Heart left ventricle (tissue), 13 donors: ENCODE results near the gene FIBP.

ENCODE experiments used
- POLR2A ChIP-seq, 2 donors: fragments of 450-650 bp; IDR thresholded peaks; one replicate each; pipeline ENCODE4 v1.6.1; 2017; ENCODE audit warnings: antibody characterized with exemption in 2 of 2, mild to moderate bottlenecking in 2 of 2, moderate library complexity in 2 of 2
- TF ChIP-seq, protein P1 (sequence below), 12 donors: fragments of 200-600 bp; sonication (generic) in 4 of 12; IDR thresholded peaks; one replicate each; pipeline versions ENCODE4 v1.5.0 to v1.8.0; 2018 to 2022; ENCODE audit warnings: antibody characterized with exemption in 12 of 12, mild to moderate bottlenecking in 5 of 12
- donor health status: ischemic (EF 13 %, LVEDD 7.1; RV severe dilation, severe dysfunction).
- donor health status: DM: no; HTN: yes; CAD: no.
- donor health status: DM: no; HTN: no; CAD: no.
- donor health status: ischemic (EF 25% LVEDD 6.9; RV normal size, moderate dysfunction).
- donor health status: ischemic (EF 25% LVEDD 5.7; RV mildly dilated, moderate dysfunction).
- donor health status: ischemic (EF 35%, LVEDD 5.7; RV mildly dilated, moderate dysfunction).
- donor health status: nonischemic (EF 11% LVEDD 7.7; RV severe dilation, severe dysfunction).
- donor health status: DM: yes; HTN: yes; CAD: no.
- donor health status: PGD.
- donor health status: ischemic (EF 29% LVEDD 5.4; RV normal size, mild dysfunction).
- donor health status: nonischemic (EF 23%, LVEDD 6.1; RV moderate dilation, normal function).

DNA sequence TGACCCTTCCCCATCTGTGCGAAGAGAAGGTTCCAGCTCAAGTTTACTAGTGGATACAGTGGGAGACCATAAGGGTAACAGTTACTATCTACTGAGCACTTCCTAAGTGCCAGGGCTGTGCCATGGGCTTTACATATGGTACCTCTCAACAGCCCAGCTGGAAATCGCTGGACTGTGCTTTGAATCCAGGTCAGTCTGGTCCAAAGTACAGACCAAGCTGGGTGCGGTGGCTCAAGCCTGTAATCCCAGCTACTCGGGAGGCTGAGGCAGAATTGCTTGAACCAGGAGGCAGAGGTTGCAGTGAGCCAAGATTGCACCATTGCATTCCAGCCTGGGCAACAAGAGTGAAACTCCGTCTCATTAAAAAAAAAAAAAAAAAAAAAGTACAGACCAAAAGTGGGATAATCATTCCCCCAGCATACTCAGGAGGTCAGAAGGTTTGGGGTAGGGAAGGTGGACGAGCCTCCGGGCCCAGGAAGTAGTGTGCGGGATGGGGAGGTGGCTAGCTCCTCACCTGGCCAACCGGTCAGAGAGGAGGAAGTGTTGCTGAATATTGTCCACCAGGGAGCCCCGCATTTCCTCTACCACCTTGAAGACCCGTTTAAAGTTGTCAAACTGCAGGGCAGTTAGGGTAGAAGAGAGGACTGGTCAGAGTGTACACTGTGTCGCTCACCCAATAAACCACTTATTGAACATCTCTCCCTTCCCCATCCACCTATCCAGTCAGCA, 2.3 kb downstream of the FIBP start:
- TF ChIP-seq, protein P1, sequence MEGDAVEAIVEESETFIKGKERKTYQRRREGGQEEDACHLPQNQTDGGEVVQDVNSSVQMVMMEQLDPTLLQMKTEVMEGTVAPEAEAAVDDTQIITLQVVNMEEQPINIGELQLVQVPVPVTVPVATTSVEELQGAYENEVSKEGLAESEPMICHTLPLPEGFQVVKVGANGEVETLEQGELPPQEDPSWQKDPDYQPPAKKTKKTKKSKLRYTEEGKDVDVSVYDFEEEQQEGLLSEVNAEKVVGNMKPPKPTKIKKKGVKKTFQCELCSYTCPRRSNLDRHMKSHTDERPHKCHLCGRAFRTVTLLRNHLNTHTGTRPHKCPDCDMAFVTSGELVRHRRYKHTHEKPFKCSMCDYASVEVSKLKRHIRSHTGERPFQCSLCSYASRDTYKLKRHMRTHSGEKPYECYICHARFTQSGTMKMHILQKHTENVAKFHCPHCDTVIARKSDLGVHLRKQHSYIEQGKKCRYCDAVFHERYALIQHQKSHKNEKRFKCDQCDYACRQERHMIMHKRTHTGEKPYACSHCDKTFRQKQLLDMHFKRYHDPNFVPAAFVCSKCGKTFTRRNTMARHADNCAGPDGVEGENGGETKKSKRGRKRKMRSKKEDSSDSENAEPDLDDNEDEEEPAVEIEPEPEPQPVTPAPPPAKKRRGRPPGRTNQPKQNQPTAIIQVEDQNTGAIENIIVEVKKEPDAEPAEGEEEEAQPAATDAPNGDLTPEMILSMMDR (IDR thresholded peaks at IDR 0.05), result no peak
- TF ChIP-seq POLR2A (IDR thresholded peaks at IDR 0.05), result no peak
